ENCODE measurements around the gene BOLA2B. TPM values are rescaled to one million over a fixed set of nuclear protein-coding genes. Genes with fewer than 3 reads are reported as not detected.

BOLA2B gene
- total RNA-seq, 2 donors from 2014 or later: 143 to 187 TPM

GRCh38 chr16:30184891-30185682 lies 8.4 kb downstream of the BOLA2B start:
- Histone ChIP-seq H3K27me3 (no peaks in the 10 kb centered on the region), H3K4me3 (peak overlapping the region in 1 of 2 donors; percentile 63), H3K4me1 (peaks cover 0 to 22% of the 10 kb centered on the region in 2 donors), H3K27ac (peak overlapping the region in 1 of 2 donors; percentile 23), H3K9me3 (no peaks in the 10 kb centered on the region), H3K36me3 (no peaks in the 10 kb centered on the region)
- DNase-seq (ENCODE audit: low spot score): no peak
- TF ChIP-seq, protein P1, sequence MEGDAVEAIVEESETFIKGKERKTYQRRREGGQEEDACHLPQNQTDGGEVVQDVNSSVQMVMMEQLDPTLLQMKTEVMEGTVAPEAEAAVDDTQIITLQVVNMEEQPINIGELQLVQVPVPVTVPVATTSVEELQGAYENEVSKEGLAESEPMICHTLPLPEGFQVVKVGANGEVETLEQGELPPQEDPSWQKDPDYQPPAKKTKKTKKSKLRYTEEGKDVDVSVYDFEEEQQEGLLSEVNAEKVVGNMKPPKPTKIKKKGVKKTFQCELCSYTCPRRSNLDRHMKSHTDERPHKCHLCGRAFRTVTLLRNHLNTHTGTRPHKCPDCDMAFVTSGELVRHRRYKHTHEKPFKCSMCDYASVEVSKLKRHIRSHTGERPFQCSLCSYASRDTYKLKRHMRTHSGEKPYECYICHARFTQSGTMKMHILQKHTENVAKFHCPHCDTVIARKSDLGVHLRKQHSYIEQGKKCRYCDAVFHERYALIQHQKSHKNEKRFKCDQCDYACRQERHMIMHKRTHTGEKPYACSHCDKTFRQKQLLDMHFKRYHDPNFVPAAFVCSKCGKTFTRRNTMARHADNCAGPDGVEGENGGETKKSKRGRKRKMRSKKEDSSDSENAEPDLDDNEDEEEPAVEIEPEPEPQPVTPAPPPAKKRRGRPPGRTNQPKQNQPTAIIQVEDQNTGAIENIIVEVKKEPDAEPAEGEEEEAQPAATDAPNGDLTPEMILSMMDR (IDR thresholded peaks at IDR 0.05): no peak

GRCh38 chr16:30184096-30184890 lies 9.2 kb downstream of the BOLA2B start:
- TF ChIP-seq, protein P1 (IDR thresholded peaks at IDR 0.05): no peak
- H3K4me3 ChIP-seq: peak overlapping the region; percentile 60 to 63

DNA sequence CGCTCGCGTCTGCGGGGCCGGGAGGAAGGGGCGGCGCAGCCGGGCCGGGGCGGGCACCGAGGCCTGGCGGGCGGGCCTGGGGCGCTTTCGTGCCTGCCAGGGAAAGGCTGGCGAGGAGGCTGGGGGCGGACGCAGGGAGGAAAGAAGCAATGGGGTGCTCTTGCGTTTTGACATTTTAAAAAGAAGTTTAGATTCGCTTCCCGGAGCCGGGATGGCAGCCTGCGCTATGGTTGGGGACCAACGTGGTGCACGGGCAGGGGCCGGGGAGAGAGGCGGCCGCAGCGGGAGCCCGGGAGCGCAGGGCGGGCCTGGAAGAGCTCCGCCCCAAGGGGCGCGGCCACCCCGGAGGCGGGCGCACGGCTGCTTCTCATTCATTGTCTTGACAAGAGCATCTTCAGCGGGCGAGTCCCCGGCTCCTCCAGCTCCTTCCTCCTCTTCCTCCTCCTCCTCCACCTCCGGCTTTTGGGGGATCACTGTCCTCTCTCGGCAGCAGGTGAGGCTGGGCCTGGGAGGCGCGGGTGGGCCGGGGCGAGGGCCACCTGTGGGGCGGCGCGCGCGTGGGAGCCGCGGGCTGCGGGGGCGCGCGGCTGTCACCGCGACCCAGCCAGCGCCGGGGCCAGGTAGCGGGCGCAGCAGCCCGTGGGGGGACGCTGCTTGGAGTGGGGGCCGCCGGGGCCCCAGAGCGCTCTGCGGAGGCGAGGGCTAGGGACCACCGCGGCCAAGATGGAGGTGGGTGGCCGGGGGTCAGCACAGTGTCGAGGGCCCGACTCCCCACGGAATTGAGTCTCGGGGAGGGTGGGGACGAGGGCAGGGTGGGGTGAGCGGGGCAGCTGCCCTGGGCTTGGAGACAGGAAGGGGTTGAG lies 10.0 kb downstream of the BOLA2B start, which contains the start of gene CORO1A:
Gene CORO1A (plus strand): TSS at position 370 of the 863 bp plus-strand sequence. CDS start 1,608 bp downstream, outside the sequence.
- Histone ChIP-seq H3K4me3 (peak within 1 kb of the TSS; percentile 60 to 63), H3K9me3 (no peaks in the 10 kb centered on the region), H3K4me1 (peaks cover 0 to 22% of the 10 kb centered on the region in 2 donors), H3K27me3 (no peaks in the 10 kb centered on the region), H3K36me3 (no peaks in the 10 kb centered on the region), H3K27ac (peak within 1 kb of the TSS; percentile 66 to 71)
- peak; percentile 88 for DNase-seq (ENCODE audit: low spot score)
- TF ChIP-seq, protein P1 (IDR thresholded peaks at IDR 0.05): no peak

More at GRCh38 chr16:30184096-30184890, 9.2 kb downstream of the BOLA2B start:
- no peaks in the 10 kb centered on the region for H3K9me3 ChIP-seq
- no peaks in the 10 kb centered on the region for H3K36me3 ChIP-seq
- H3K27me3 ChIP-seq: no peaks in the 10 kb centered on the region
- H3K4me1 ChIP-seq: peaks cover 0 to 22% of the 10 kb centered on the region in 2 donors
- no peak for DNase-seq (ENCODE audit: low spot score)
- peak overlapping the region; percentile 26 to 40 for H3K27ac ChIP-seq

- H3K27me3 ChIP-seq: no peaks in the 10 kb centered on the region
- H3K9me3 ChIP-seq: no peaks in the 10 kb centered on the region
- no peak overlapping the region for H3K4me3 ChIP-seq
- no peak for DNase-seq (ENCODE audit: low spot score)
- H3K36me3 ChIP-seq: no peaks in the 10 kb centered on the region
- TF ChIP-seq, protein P1 (IDR thresholded peaks at IDR 0.05): no peak
- peaks cover 0 to 13% of the 10 kb centered on the region in 2 donors for H3K4me1 ChIP-seq
- no peak overlapping the region for H3K27ac ChIP-seq
Measured at GRCh38 chr16:30180741-30181140, 12.7 kb downstream of the BOLA2B start.

GRCh38 chr16:30179931-30180330 lies 13.5 kb downstream of the BOLA2B start:
- Histone ChIP-seq H3K27me3 (no peaks in the 10 kb centered on the region), H3K4me1 (peaks cover 0 to 13% of the 10 kb centered on the region in 2 donors), H3K4me3 (no peak overlapping the region), H3K36me3 (no peaks in the 10 kb centered on the region), H3K9me3 (no peaks in the 10 kb centered on the region), H3K27ac (no peak overlapping the region)
- no peak for DNase-seq (ENCODE audit: low spot score)
- TF ChIP-seq, protein P1 (IDR thresholded peaks at IDR 0.05): no peak

Measured in right atrium auricular region (tissue), 2 donors.